ENCODE data around the gene CFAP46.
"Not testable (repeated sequence)": the region's sequence is repeated elsewhere in the genome, so short reads cannot be mapped to it uniquely, and the experiment has no call there.

Gene CFAP46

DNA sequence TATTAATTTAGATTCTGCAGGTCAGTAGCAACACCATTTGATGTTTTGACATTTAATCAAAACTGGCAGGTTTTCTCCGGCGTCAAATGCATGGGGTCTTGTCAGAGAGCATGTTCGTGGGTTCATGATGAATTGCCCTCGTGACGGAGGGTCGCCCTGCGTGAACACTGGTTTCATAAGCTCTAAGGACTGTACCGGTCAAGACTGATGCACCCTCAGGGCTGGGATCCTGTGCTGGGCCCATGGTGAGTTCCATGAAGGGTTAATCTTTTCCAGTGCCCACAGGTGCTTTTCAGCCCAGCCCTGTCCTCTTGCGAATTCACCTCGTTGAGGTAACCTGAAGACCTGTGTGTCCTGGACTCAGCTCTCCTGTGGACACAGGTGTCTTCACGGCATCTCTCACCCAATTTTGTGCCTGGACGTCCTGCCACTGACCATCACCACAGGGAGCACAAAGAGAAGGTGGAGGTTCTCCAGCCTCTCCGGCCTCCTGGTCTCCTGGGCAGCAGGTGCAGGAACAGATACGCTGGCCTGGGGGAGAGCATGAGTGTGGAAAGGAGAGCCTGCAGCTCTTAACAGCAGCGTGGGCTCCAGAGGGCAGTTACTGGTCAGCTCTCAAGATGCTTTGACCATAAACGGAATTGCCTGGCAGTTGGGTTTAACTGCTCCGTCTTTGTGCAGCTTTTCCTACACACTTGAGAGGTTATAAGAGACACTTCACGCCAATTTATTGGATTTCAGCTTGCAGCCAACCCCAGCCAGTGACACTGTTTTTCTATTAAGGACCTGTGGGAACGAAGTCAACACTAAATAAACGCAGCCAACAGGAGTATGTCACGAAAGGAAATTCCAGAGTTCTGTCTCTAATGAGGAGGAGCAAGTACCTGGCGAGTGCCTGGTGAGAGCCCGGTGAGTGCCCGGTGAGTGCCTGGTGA, 37.4 kb upstream of the CFAP46 start:
- no peak for DNase-seq

DNA sequence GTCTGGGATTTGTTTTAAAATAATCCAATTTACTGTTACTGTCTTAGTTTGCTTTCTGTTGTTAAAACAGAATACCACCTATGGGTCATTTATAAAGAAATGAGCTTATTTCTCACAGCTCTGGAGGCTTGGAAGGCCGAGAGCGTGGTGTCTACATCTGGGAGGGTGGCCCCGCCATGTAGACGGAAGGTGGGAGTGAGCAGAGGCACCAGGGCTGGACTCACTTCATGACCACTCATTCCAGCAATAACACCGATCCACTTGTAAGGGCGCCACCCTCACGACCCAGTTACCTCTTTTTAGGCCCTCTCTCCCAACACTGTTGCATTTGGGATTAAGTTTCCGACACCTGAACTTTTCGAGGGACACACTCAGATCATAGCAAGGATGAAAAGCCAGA, 36.2 kb upstream of the CFAP46 start:
- DNase-seq = no peak

DNA sequence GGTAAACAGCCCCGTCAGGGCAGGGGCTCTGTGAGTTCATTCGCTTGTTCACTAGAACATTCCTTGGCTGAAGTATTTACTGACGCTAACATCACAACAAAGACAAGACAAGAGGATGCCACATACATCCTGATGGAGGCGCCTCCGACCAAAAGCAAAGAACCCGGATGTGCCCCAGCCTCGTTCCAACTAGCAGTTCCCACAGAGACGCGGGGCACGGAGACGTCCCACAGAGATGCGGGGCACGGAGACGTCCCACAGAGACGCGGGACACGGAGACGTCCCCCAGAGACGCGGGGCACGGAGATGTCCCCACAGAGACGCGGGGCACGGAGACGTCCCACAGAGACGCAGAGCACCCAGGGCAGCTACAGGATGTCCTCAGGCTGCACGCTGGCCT, 35.4 kb upstream of the CFAP46 start:
- no peak for DNase-seq

DNA sequence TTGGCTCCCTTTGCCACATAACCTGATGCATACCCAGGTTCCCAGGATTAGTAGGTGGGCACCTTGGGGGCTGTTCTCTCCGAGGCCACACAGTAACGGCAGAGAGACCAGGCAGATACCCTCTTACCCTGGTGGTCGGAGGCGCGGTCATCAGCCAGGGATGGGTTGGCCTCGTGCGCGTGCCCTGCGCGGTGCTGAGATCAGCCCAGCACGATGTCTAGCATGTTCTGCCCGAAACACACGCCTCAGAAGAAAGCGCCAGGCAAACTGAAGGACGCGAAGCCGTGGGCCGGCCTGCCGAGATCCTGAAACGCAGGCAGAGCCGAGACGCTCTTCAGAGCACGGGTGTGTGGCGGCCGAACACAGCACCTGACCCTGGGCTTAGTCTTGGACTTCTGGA, 34.7 kb upstream of the CFAP46 start:
- DNase-seq = no peak

DNA sequence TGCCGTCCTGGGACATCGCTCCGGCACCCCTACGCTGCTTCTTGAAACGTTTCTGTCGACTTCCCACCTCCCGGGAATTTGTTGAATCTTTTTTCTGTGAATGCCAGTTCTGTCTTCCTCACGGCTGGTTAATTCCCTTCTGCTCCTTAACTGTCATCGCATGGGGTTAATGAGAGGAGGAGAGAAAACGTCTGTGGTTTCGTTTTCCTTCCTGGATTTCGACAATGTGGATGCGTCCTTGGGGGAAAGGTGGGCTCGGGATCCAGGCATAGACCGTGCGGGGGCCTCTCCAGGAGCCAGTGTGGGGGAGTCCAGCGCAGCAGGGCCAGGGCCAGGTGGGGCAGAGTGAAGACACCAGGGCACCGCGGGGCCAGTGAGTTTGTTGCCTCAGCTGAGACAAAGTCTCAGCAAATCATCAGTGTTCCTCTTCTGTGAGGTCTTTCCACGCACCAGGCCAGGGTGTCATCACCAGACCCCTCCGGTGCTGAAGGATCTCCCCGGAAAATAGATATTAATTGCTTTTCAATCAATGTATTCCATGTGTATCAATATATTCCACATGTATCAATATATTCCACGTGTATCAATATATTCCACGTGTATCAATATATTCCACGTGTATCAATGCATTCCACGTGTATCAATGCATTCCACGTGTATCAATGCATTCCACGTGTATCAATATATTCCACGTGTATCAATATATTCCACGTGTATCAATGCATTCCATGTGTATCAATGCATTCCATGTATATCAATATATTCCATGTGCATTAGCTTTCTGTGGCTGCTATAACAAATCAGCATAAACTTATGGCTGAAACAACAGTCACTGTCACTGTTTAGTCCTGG, 33.7 kb upstream of the CFAP46 start:
- no peak for DNase-seq

DNA sequence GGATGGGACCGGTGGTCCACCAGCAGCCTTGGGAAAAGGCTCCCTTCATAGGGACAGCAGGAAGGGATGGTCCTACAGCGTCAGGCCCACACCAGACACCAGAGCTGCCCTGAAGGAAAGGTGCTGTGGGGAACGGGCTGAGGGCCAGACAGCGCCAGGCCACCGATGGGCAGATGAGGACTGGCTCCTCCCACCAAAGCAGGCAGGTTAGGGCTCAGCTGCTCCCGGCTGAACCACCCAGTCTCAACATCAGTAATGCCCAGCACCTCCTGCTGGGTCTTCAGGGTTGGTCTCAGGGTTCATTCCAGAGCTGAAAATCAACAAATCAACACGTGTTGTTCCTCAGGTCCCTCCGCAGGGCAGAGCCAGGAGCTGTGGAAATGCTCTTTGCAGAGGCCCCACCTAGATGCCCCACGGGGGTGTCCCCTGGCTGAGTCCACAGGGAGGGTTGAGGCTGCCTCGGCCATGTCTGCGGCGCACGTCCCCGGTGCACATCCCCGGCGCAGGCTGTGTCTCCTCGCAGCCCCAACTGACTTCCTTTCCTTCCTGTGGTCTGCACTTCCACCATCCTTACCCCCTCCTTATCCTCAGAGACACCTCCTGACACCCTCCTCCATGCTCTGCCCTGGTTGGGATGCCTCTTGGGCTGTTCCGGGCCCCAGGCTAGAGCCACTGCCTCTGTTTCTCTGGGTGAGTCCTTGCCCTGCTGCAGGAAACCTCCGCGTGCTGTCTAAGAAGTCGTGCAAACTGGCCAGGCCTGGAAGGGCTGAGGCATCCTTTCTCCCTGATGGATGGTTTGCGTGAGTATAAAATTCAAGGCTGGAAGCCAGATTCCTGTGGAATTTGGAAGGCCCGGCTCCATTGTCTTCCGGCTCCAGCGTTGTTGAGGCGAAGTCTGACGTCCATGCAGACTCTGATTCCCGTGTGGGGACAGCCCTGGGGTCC, 32.8 kb upstream of the CFAP46 start:
- no peak for DNase-seq

DNA sequence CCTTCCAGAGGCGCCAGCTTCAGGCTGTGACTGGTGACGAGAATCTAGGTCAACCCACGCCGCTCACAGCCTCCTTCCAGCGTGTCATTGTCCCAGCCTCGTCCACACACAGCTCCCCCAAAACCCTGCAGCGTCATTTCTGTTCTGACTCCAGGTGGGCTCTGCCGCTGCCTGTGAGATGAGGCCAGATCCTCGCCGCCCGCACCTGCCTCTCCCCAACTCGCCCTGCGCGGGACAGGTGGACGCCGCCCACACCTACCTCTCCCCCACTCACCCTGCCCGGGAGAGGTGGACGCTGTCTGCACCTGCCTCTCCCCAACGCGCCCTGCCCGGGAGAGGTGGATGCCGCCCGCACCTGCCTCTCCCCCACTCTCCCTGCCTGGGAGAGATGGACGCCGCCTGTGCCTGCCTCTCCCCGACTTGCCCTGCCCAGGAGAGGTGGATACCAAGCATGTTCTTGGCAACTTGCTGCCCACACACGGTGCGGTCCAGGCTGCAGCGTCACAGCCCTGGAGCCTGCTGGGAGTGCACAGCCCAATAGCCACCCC, 32.0 kb upstream of the CFAP46 start:
- no peak for DNase-seq

DNA sequence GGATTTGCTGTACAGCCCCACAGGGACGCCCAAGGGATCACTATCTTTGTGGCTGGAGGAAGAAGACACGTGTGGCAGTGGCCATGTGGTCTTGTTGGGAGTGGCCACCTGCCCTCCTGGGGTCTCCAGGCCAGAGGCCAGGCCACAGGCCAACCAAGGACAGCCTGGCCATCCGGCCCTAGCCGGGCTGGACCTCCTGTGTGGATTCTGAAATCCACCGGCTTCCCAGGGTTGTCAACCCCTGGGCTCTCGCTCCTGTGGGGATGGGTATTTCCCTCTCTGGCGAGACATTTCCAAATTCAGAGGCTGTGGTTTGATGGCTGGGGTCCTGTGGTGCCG, 31.5 kb upstream of the CFAP46 start:
- DNase-seq = no peak

DNA sequence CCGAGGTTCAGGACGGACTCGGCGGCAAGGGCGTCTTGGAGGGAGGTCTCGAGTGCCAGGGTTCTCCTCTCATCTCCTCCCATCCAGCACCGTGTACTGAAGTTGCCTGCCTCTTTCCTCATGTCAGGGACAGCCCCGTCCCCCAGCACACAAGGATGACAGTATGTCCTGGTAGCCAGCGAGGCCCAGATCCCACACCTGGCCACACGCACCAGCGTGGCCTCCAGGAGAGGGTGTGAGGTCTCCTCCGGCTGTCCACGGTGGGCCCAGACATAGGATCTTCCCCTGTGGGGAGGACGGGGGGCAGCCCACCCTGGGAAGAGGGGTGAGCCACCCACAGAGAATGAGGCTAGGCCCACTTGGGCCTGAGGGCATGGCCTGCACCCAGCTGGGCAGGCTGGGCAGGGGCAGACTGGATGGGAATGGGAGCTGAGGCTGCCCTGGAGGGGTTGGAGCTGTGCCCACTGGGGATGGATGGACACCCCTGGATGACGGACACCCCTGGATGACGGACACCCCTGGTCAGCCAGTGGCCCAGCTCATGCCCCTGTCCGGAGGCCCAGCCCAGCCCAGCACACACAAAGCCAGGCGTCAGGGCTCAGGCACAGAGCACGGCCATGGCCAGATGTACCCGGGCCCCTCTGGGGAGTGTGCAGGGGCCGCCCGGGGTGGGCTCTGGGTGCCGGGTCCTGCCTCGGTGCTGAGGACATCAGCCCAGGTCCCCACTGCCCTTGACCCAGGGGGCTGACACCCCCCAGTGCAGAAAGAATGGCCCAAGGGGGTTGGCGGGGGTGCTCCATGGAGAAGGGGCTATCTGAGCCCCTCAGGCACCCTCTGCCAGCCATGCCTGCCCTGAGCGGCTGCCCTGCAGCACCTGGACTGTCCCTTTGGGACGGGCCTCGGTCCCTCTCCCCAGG, 30.9 kb upstream of the CFAP46 start:
- DNase-seq = no peak

DNA sequence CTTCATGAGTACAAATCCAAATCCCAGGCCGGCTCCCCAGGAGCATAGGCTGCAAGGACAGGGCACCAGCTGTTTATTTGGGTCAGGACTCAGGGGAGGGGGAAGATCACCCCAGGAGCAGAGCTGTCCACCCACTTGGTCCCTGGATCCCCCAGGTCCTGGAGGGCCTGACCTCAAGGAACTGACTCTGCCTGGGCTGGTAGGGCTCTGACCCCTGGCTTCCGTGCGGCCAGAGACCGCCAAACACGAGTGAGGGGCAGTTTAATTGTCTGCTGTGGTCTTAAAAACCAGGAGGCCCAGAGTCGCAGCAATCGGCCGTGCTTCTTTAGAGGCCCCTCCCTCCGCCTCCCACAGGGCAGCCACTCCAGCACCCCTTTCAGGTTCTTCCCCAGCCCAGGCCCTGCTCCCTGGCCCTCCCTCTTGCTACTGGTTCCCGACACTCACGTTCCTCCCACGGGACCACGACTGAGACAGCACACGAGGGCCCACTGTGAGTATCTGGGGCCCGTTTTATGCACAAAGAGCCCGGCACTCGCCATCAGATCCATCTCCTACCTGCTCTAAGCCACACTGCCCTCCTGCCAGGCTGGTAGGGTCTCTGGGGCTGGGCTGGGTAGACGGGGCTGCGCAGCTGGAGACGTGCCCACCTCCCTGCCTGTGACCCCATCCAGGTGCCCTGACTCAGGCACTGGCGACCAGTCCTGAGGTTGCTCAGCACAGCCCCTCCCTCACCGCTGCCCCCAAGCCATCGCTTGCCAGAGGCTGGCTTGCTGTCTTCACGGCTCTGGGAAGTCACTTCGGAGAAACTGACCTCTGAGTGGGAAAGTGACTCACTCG, 30.0 kb upstream of the CFAP46 start:
- no peak for DNase-seq

DNA sequence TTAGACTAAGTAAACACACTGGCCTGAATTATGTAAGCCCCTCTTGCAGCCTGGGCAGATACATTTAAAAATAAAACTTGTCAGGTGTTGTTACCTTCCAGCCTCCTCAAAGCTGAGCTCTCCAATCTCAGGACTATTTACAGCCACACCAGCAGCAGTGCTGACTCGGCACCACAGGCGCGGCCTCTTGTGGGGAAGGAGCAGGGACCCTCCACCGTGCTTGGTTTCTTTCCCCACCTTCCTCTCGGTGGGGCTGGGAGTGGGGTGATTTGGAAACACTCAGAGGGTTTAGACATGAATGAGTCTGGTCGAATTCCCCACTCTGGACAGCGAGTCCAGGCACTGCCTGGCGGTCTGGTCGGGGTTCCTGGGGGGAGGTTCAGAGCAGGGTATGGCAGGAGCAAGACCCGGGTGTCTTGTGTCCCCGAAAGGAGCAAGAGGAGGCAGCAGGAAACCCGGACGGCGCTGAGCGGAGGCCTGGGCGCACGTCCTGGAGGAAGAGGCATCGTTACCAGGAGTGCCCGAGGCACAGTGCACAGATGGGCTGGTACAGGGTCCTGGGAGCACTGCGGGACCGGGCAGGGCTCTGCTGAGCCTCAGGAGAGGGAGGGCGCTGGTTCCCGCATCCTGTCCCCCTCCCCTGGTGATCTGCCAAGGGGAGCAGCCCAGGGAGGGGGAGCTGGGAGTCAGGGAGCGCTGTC, 29.2 kb upstream of the CFAP46 start:
- no peak for DNase-seq

DNA sequence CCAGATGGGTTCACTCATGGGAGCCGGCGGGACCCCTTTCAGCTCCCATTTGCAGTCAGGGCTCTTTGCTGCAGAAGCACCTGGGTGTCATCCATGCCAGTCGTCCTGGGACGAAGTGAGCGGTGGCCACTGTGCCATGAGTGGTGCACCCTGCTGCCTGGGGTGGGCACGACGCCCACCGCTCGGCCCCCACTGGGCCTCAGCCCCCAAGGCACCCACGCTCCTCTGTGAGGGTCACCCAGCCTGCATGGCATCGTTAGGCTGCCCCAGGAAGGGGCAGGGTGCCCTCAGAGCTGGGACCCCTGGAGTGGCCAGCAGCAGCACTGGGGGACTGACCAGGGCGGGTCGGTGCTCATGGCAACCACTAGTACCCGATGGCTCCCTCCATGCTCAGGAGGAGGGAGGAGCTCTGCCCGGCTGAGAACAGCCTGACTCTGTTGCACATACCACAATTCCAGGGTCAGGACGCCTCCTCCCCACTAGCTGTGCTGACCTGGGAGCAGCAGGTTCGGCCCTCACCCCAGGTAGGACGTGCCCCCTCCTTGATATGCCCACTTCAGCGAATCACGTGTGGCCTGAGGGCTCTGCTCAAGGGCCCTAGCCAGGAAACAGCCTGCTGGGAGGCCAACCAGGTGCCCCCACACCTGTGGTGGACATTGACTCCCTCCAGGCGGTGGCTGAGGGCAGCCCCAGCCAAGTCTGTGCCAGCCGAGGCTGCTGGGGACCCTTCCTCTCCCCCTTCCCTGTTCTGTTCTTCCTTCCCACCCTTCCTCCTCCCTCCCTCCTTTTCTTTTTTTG, 28.5 kb upstream of the CFAP46 start:
- no peak for DNase-seq

DNA sequence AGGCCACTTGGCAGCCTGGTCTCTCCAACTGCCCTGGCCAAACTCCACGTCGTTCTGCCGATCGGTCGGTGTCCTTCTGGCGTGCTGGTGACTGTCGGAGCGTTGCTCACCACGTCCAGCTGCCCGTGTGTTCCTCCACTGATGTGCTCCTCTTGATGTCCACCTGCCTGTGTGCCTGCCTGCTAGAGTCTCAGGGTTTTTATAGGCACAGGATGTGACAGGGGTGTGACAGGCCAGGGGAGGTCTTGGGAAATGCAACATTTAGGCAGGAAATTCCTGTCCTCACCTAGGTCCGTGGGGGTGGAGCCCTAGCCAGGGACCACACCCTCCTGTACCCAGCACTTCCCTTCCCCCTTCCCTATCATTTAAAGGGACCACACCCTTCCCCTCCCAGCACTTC, 25.2 kb upstream of the CFAP46 start:
- no peak for DNase-seq

DNA sequence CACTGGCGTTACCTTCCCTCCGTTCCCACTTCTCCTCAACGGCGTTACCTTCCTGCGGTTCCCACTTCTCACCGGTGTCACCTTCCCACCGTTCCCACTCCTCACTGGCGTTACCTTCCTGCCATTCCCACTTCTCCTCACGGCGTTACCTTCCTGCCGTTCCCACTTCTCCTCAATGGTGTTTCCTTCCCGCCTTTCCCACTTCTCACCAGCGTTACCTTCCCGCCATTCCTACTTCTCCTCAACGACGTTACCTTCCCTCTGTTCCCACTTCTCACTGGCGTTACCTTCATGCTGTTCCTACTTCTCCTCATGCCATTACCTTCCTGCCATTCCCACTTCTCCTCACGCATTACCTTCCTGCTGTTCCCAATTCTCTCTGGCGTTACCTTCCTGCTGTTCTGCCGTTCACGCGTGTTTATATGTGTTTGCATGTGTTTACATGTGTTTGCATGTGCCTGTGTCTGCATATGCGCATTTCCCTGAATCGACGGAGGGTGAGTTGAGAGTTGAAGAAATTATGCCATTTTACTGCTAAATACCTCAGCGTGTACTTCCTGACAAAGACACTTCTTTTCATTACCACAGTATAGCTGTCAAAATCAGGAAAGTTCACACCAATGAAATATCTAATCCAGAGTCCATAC, 23.2 kb upstream of the CFAP46 start:
- DNase-seq = no peak

DNA sequence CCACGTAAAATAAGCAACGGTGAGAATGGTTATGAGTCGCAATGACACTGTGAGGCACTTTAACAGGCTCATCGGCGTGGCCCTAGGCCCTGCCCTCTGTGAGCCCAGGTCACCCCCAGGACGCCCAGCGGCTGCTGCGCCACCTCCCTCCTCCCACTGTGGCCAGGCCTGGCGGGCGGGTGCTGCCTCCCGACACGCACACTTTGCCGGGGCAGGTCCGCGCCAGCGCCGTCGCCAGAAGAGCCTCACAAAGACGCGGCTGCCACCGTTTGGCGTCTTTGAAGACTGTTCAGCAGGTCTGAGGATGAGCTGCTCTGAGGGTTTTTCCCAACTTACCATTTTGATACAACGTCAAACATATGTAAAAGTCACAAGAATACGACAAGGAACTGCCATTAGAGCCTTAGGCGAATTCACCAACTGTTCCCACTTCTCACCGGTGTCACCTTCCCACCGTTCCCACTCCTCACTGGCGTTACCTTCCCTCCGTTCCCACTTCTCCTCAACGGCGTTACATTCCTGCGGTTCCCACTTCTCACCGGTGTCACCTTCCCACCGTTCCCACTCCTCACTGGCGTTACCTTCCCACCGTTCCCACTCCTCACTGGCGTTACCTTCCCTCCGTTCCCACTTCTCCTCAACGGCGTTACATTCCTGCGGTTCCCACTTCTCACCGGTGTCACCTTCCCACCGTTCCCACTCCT, 22.5 kb upstream of the CFAP46 start:
- not testable (repeated sequence) for DNase-seq

DNA sequence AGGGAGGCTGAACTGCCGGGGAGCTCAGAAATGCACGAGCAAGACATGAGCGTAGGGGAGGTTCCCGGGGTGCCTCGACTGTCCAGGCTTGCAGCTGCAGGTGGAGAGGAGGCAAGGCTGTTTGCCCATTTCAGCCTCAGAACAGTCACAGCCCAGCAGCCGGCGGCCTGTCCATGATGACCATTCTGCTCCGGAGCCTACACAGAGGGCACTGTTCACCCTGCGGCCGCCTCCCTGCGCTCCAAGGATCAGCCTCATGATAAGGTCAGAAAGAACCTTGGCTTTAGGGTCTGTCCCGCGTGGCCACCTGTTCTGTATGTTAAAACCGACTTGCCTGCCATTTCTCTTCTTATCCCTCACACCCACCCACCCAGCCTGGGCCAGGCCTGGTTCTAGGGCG, 21.9 kb upstream of the CFAP46 start:
- DNase-seq = no peak

DNA sequence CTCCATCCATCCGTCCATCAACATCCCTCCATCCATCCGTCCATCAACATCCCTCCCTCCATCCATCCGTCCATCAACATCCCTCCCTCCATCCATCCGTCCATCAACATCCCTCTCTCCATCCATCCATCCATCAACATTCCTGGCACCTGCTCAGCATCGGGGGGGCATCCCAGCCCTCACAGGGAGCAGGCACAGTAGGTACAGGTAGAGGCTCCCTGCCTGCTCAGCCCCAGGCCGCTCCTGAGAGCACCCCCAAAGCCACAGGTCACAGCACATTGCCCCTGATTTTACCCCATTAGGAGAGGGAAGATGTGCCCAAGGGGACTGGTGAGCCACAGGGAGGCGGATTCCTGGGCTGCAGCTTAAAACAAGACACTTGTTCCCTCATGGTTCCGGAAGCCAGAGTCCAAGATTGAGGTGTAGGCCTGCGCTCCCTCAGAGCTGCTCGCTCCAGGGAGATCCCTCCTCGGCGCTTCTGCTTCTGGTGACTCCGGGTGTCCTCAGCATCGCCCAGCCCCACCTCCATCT, 21.1 kb upstream of the CFAP46 start:
- DNase-seq = no peak

Data from stimulated activated CD4-positive, alpha-beta T cell treated with anti-CD3 and anti-CD28 coated beads, Interleukin-4, amount 100 ng/mL, for 24 hours (primary cell).